Caki2 (cell line): ENCODE measurements around the gene ZNF644. TPM values are rescaled to one million over a fixed set of nuclear protein-coding genes. Genes with fewer than 3 reads are reported as not detected.
A peak's percentile ranks its signal among the peaks of the same experiment; 100 is the strongest.
"Not testable (repeated sequence)": the region's sequence is repeated elsewhere in the genome, so short reads cannot be mapped to it uniquely, and the experiment has no call there.

Source experiments
- DNase-seq: peaks from one replicate; pipeline ENCODE4 v3.0.0-alpha.2; 2015; ENCODE audit warnings: low read depth
- in situ Hi-C: cut with HindIII; loops from 2 replicates; pipeline ENCODE4 v1.10.0; 2016; ENCODE audit warnings: low sequenced_read_pairs, low pct_unique_long_range_greater_than_20kb, mixed read lengths
- total RNA-seq: library from RNA; depleted of rRNA; stranded (reverse); fragments of >200 nt; shearing (Covaris generic); gene quantifications from 2 replicates; pipeline ENCODE4 v1.2.3, GENCODE V29; 2014; ENCODE audit warnings: low replicate concordance

Gene ZNF644
- total RNA-seq, 1 experiment from 2014 or later = 9.5 TPM

GRCh38 chr1:90955769-90956168 is 66.1 kb downstream of the ZNF644 start:
- in situ Hi-C loops = no loop called here
- DNase-seq = no peak

DNA sequence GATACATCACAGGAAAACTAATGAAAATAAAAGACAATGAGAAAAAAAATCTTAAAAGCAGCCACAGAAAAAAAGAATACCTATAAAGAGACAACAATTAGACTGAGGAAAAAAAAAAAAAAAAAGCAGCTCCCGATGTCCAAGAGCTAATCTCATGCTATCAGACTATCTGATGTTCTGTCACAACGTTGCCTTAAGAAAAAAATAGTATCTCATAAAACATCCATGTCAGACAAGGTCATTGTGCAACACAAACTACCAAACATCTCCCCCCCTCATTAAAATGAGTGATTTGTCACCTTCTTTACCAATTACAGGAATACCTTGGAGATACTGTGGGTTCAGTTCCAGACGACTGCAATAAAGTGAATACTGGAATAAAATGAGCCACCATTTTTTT is 68.9 kb downstream of the ZNF644 start:
- no peak for DNase-seq
- in situ Hi-C loops = no loop called here

GRCh38 chr1:90951009-90951408 is 70.8 kb downstream of the ZNF644 start:
- DNase-seq = no peak
- in situ Hi-C loops = no loop called here

DNA sequence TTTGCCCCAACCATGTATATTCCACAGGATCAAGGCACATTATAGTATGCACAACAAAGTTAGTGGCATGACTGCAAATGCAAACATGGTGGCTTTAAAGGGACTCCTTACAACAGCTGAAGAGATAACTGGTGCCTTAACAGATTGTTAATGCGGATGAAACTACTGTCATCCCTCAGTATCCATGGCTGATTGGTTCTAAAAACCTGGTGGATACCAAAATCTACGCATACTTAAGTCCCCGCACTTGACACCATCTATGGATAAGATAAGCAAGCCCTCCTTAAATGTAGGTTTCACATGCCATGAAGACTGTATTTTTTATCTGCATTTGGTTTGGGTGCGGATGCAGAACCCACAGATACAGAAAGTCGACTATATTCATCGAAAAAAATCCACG is 73.5 kb downstream of the ZNF644 start:
- in situ Hi-C loops = no loop called here
- no peak for DNase-seq

GRCh38 chr1:90946630-90947029 is 75.2 kb downstream of the ZNF644 start:
- no peak for DNase-seq
- in situ Hi-C loops = no loop called here

- in situ Hi-C loops = no loop called here
- no peak for DNase-seq
Observed at GRCh38 chr1:90945287-90945686, 76.5 kb downstream of the ZNF644 start.

DNA sequence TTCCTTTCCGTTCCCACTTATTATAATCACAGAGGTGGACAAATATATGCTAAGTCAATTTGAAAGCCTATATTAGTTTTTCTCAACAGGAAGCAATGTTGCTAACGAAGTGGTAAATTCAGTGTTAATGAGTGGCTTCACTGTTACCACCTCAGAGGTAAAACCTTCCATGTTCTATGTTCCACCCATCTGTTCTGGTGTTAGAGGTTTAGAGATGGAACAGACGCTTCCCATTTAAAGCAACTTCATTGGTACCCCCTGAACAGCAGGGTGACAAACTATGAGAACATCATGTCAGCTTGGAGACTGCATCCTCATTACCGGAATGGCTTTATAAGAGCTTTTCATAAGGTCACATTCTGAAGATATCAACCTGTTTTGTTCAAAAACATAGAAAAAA is 77.9 kb downstream of the ZNF644 start:
- DNase-seq = no peak
- in situ Hi-C loops = no loop called here

- in situ Hi-C loops = no loop called here
- DNase-seq = no peak
Observed at GRCh38 chr1:90940746-90941145, 81.1 kb downstream of the ZNF644 start.

GRCh38 chr1:90936731-90937130 is 85.1 kb downstream of the ZNF644 start:
- no peak for DNase-seq
- in situ Hi-C loops = no loop called here

- in situ Hi-C loops = no loop called here
- no peak for DNase-seq
Observed at GRCh38 chr1:90936061-90936460, 85.8 kb downstream of the ZNF644 start.

- in situ Hi-C loops, DNase-seq: not testable (repeated sequence)
Observed at GRCh38 chr1:90928231-90928630, 93.6 kb downstream of the ZNF644 start.

- DNase-seq, in situ Hi-C loops: not testable (repeated sequence)
Observed at GRCh38 chr1:90927674-90928073, 94.2 kb downstream of the ZNF644 start.

GRCh38 chr1:90926971-90927370 is 94.9 kb downstream of the ZNF644 start:
- in situ Hi-C loops = no loop called here
- no peak for DNase-seq

DNA sequence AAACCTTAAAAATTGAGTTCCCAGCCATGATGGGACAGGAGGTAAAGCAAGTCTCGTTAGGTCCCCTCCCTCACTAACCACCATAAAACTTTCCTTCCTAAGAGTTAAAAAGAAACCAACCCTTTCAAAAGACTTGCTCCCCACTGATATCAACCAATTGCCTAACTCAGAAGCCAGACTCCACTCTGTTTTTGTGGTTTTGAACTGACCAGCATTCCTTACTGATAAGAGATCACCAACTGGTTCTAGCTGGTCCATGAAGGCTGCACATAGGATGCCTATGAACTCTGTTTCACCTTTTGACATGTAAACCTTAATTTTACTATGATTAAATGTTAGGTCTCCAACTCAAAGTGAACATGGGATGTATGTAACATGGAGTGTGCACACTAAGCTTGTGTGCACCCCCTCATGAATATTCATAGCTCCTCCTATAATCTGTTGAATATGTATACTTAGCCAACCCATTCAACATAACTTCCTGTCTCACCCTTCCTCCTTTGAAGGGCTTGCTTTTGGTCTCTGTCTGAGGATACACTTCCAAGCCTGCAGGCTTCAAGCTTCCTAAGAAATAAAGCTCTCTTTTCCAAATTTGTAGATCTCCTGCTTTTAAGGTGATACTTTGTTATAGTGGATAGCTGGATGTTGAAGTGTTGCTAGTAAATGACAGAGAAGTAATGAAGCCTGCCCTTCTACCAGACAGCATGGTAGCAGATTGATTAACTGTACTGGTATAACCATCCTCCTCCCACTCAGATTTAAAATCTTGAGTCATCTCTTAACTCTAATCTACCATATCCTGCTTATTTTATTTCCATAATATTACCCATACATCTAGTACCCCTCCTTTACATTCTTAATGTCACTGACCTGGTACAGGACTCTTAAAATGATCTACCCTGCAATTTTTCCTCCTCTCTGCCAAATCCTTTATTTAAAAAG is 95.6 kb downstream of the ZNF644 start:
- in situ Hi-C loops = no loop called here
- DNase-seq = peak; percentile 19

DNA sequence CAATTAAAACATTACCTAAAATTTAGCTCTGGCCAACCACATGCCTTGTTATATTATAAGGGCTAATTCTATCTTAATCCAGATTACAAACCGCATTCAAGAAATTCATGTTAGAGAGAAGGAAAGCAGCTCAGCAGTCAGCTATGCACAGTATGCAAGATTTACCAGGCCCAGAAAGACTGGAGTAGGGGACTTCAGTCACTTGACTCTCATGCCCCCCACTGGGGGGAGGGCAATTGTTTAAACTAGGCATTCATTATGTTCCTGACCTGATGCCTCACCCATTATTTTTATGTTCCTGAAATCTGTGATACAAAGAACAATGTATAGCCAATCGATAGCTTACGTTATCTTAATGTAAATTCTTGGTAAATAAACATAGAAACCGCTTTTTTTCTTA is 96.9 kb downstream of the ZNF644 start:
- no peak for DNase-seq
- in situ Hi-C loops = no loop called here

- in situ Hi-C loops = no loop called here
- DNase-seq = no peak
Observed at GRCh38 chr1:90922996-90923395, 98.8 kb downstream of the ZNF644 start.

DNA sequence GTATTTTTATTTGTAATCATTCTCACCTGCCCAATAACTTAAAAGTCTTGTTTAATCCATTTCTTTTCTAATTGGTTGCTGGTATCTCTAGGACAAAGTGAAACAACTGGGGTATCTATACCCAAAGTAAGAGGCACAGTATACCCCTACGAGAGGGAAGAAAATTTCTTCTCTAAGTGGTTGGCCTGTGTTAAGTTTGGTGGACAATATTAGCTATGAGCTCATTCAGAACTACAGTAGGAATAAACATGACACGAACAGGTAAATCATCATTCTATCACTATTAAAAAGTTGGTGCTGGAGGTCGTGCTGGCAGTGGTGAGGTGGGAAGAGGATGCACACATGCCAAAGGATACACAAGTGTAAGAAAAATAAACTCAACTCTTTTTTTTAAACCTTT is 99.6 kb downstream of the ZNF644 start:
- in situ Hi-C loops = no loop called here
- no peak for DNase-seq

GRCh38 chr1:90919900-90920299 is 101.9 kb downstream of the ZNF644 start:
- in situ Hi-C loops = no loop called here
- no peak for DNase-seq

DNA sequence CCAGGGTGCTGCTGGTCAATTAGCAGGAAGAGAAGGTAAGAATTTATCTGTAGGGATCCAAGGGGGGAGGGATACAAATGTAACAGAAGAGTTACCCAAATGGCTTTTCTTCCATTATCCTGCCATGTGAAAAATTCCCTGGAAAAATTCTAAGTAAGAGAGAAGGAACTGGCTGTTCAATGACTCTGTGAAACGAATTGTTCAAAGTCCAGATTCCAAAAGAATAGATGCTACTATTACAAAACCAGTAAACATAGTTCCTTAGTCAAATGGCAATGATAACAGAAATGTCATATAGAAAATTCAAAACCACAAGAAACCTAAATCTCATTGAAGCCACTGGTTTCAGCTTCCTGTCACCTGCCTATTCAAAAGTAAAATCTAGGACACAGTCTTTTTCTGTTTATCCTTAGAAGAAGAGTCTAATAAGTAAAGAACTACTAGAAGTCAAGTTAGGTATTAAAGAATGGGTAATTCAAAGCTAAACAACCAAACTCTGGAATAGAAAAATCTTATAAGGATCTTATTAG is 102.6 kb downstream of the ZNF644 start:
- no peak for DNase-seq
- in situ Hi-C loops = no loop called here

DNA sequence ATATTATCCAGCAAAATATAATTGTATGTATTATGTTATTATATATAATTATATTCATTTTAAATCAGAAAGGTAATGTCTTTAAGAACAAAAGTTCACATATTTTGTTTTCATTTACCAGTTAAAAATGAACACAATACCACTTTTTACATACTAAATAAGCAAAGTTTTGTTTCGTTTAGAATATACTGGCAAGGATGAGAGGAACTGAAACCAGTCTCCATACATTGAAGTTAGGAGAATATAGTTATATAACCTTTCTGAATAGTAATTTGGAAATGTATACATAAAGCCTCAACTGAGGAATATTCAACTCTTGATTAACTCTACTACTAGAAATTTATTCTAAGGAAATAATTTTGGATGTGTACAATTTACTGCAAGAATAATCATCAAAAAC is 110.5 kb downstream of the ZNF644 start:
- in situ Hi-C loops = no loop called here
- no peak for DNase-seq
